NT2/D1 (cell line): ENCODE data around the gene ZNF814.

ENCODE experiments used
- YY1 ChIP-seq: IDR thresholded peaks from 2 replicates; pipeline ENCODE4 v1.6.1; 2011; ENCODE audit not compliant: insufficient read length, insufficient read depth
- ZNF274 ChIP-seq: IDR thresholded peaks from 2 replicates; pipeline ENCODE4 v1.6.1; 2011; ENCODE audit warnings: mild to moderate bottlenecking, low read depth, low read length

- no peak for TF ChIP-seq ZNF274
- no peak for TF ChIP-seq YY1
Measured at GRCh38 chr19:57870225-57870624, 18.6 kb downstream of the ZNF814 start.
